ENCODE data around the gene UFSP2. TPM values are rescaled to one million over a fixed set of nuclear protein-coding genes. Genes with fewer than 3 reads are reported as not detected.

The UFSP2 gene
- total RNA-seq, 1 donor from 2014 or later, result 20.4 TPM

DNA sequence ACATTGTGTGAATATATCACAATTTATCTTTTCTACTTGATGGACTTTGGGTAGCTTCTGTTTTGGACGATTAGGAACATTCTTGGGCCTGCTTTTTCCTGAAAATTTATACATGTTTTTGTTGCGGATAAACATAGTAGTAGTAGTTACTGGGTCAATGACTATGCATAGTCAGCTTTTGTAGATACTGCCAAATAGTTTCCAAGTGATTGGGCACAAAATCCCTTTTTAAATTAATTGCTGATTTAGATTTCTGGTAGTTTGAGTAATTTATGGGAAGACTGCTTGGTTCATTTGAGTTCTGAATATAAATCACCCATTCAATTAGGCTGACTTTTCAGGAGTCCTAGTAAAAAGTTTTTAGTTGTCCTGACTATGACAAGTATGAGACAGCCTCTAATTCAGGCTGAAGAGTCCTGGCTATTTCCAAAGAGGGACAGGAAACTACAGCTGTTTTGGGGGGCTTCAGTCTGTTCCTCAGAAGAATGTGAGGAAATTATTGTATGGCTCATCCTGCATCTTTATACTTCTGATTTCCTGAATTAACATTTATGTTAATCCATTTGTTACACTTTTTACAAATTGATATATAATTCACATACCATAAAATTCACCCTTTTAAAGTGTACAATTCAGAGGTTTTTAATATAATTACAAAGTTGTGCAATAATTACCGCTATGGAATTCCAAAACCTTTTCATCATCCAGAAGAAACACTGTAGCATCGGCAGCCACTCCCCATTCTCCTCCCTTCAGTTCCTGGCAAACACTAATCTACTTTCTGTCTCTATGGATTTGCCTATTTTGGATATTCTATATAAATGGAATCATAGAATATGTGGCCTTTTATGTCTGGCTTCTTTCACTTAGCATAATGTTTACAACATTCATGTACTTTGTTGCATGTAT lies 44.2 kb downstream of the UFSP2 start:
- no peak overlapping the region for H3K27ac ChIP-seq
- no peak overlapping the region for H3K4me3 ChIP-seq
- H3K4me1 ChIP-seq, result peaks cover 7% of the 10 kb centered on the region
- no peaks in the 10 kb centered on the region for H3K9me3 ChIP-seq
- TF ChIP-seq POLR2A (IDR thresholded peaks at IDR 0.05) (no peak), POLR2AphosphoS5 (IDR thresholded peaks at IDR 0.05; ENCODE audit: insufficient read depth in 1 of 2, low read depth in 1 of 2) (no peak), CTCF (IDR thresholded peaks at IDR 0.05) (no peak)
- intact Hi-C loops (cut with DNase I), result no loop called here
- no peaks in the 10 kb centered on the region for H3K36me3 ChIP-seq
- DNase-seq (ENCODE audit: extremely low spot score in 2 of 2), result no peak
- no peaks in the 10 kb centered on the region for H3K27me3 ChIP-seq

GRCh38 chr4:185380320-185380719 lies 45.4 kb downstream of the UFSP2 start:
- DNase-seq (ENCODE audit: extremely low spot score in 2 of 2), result no peak
- Histone ChIP-seq H3K4me3 (no peak overlapping the region), H3K27ac (no peak overlapping the region), H3K4me1 (peaks cover 7% of the 10 kb centered on the region), H3K9me3 (no peaks in the 10 kb centered on the region), H3K27me3 (no peaks in the 10 kb centered on the region), H3K36me3 (no peaks in the 10 kb centered on the region)
- intact Hi-C loops (cut with DNase I), result no loop called here
- no peak for TF ChIP-seq POLR2A (IDR thresholded peaks at IDR 0.05)
- no peak for TF ChIP-seq CTCF (IDR thresholded peaks at IDR 0.05)
- no peak for TF ChIP-seq POLR2AphosphoS5 (IDR thresholded peaks at IDR 0.05; ENCODE audit: insufficient read depth in 1 of 2, low read depth in 1 of 2)

GRCh38 chr4:185379326-185380295 lies 46.2 kb downstream of the UFSP2 start:
- intact Hi-C loops (cut with DNase I), result no loop called here
- Histone ChIP-seq H3K4me1 (peaks cover 4% of the 10 kb centered on the region), H3K9me3 (no peaks in the 10 kb centered on the region), H3K36me3 (no peaks in the 10 kb centered on the region), H3K27me3 (no peaks in the 10 kb centered on the region), H3K27ac (no peak overlapping the region), H3K4me3 (no peak overlapping the region)
- TF ChIP-seq POLR2A (IDR thresholded peaks at IDR 0.05), result no peak
- no peak for TF ChIP-seq CTCF (IDR thresholded peaks at IDR 0.05)
- no peak for DNase-seq (ENCODE audit: extremely low spot score in 2 of 2)

DNA sequence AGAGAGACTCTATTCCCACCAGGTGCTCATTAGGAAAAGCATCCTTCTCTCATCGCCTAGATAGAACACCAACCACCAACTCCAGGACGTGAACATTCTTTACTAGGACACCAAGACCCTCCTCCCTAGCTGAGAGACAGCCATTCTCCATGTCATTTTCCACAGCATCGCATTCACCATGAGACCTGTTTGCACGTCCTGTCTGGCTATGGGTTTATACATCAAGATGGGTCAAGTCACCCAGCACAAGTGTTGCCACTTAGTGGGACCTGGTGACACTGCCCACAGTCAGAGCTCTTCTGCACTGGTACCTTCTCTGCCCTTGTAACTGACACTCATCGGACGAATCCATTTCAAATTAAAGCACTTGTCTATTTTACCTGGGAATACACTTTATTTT lies 47.5 kb downstream of the UFSP2 start:
- Histone ChIP-seq H3K4me1 (no peaks in the 10 kb centered on the region), H3K36me3 (no peaks in the 10 kb centered on the region), H3K27me3 (no peaks in the 10 kb centered on the region), H3K27ac (no peak overlapping the region), H3K4me3 (no peak overlapping the region), H3K9me3 (no peaks in the 10 kb centered on the region)
- no peak for TF ChIP-seq POLR2AphosphoS5 (IDR thresholded peaks at IDR 0.05; ENCODE audit: insufficient read depth in 1 of 2, low read depth in 1 of 2)
- no peak for TF ChIP-seq POLR2A (IDR thresholded peaks at IDR 0.05)
- TF ChIP-seq CTCF (IDR thresholded peaks at IDR 0.05), result no peak
- intact Hi-C loops (cut with DNase I), result no loop called here
- no peak for DNase-seq (ENCODE audit: extremely low spot score in 2 of 2)
